ENCODE data around the gene LASP1NB.

- TF ChIP-seq CTCF (IDR thresholded peaks at IDR 0.05) (no peak), POLR2A (IDR thresholded peaks at IDR 0.05) (no peak)
Measured at GRCh38 chr17:38894276-38894675, 31.1 kb upstream of the LASP1NB start.

All from right lobe of liver (tissue), 4 donors.